SK-MEL-5 (cell line): ENCODE measurements around the gene FLVCR2. TPM values are rescaled to one million over a fixed set of nuclear protein-coding genes. Genes with fewer than 3 reads are reported as not detected.

Experiments used
- DNase-seq: peaks from one replicate; pipeline ENCODE4 v3.0.0-alpha.2; 2016; ENCODE audit warnings: low read depth, low spot score
- in situ Hi-C: cut with HindIII; loops from 2 replicates; pipeline ENCODE4 v1.10.0; 2016; ENCODE audit warnings: low sequenced_read_pairs, high pct_unique_total_duplicates, low pct_unique_long_range_greater_than_20kb
- total RNA-seq: library from RNA; depleted of rRNA; stranded (reverse); fragments of >200 nt; shearing (Covaris generic); gene quantifications from 2 replicates; pipeline ENCODE4 v1.2.3, GENCODE V29; 2014

The FLVCR2 gene
- total RNA-seq, 1 experiment from 2014 or later = 2.6 TPM

GRCh38 chr14:75609116-75609515 is 30.7 kb downstream of the FLVCR2 start:
- in situ Hi-C loops = no loop called here
- no peak for DNase-seq

GRCh38 chr14:75609606-75610475 is 31.4 kb downstream of the FLVCR2 start:
- DNase-seq = no peak
- in situ Hi-C loops = no loop called here

DNA sequence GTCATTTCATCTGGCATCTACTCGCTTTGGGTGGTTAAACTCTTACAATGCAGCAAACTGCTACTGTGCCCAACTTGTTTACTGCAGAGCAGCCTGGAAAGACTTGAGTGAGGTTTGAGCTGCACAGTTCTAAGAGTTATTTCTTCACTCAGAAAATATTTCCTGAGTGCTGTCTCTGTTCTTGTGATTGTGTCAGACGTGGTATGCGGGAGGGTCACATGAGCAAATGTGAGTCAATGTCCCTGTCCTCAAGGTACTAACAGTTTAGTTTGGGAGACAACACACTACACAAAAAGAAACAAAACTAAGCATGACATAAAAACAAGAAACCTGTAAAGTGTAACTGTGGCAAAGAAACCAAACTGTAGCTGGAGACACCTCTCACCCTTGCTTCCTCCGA is 32.4 kb downstream of the FLVCR2 start:
- DNase-seq = no peak
- in situ Hi-C loops = no loop called here

DNA sequence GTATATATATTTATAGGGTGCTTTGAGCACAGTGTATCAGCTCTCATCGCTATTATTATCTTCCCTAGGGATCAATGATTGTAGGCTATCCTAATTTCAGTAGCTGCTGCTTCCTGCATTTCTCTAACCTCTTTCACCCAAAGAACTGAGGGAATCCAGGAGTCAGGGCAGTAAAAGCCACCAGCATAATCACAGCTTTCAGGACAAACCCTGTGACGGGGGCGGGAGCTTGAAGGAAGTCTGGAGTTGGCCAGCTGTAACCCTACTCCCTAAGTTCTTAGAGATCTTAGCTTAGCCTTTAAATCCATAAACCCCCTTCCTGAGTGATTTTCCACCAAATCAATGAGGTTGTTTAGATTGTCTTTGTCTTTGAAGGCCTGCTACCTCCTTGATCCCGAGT is 33.7 kb downstream of the FLVCR2 start:
- in situ Hi-C loops = no loop called here

DNA sequence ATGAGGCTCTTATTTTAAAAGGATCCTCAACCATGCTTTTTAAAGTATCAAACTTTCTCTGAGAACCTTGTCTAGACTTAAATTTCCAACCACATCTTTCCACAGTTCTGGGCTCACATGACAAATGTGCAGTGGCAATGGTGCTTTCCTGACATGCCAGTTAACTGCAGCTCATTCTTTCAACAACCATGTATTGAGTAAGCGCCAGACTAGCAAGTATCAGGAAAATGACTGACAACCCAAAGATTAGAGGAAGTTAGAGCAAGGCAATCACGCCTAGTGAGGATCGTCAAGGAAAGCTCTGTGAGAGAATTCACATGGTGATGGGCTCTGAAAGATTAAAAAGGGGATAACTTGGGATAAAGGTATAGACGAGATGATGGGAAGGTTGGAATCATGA is 35.8 kb downstream of the FLVCR2 start:
- DNase-seq = no peak
- in situ Hi-C loops = no loop called here

More for the DNA sequence above, 33.7 kb downstream of the FLVCR2 start:
- DNase-seq = no peak

DNA sequence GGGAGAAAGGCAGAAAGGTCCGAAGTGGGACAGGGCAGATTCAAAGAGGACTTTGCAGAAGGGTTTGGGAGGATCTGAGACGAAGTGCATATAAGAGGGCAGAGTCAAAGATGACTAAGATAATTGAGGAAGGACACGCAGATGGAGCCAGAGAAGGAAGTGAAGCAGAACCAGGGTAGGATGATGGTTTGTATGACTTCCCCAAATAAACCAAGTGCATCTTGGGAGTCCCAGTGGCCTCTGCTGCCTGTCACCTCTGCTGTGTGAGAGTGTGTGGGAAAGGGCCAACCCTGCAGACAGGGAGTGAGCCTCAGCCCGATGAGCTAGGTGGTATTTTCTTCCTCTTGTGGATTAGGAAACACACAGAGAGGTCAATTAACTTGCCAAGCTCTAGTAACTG is 36.8 kb downstream of the FLVCR2 start:
- in situ Hi-C loops = no loop called here
- no peak for DNase-seq

DNA sequence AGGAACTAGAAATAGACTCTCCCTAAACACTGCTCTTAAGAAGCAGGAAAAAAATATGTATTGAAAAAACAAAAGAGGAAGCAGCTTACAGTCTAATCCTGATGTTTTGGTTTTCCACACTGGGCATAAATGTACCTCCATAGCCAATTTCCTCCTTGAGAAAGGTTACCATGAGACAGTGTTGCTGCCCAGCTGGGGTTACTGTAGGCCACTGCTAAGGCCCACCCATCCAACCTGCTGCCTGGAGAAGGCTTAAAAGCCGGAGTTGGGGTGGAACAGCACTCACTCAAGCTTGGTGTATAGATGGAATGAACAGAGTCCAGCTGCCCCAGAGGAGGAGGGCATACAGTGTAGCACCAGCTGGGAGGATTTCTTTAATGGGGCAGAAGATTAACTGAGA is 41.1 kb downstream of the FLVCR2 start:
- DNase-seq = no peak
- in situ Hi-C loops = no loop called here

DNA sequence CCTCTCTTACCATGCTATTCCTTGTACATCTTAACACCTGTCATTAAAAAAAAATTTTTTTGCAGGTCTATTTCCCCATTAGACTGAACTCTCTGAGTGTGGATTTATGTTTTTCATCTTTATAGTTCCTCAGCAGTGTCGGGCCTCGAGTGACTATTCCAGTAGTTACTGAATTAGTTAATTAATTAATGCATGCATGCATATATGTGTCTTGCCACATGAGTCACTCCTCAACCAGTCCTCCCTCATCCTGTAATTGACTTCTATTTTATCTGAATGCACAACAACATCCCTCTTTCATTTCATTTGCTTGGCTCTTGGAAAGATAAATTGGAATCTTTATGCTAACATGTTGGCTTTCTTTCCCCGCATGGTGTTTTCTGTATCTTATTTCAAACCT is 46.6 kb downstream of the FLVCR2 start:
- in situ Hi-C loops = no loop called here

GRCh38 chr14:75626396-75626795 is 48.0 kb downstream of the FLVCR2 start:
- in situ Hi-C loops = no loop called here
- no peak for DNase-seq

More for the DNA sequence above, 46.6 kb downstream of the FLVCR2 start:
- DNase-seq = no peak

GRCh38 chr14:75626863-75627262 is 48.4 kb downstream of the FLVCR2 start:
- no peak for DNase-seq
- in situ Hi-C loops = no loop called here

- in situ Hi-C loops = no loop called here
- DNase-seq = no peak
These were observed 49.0 kb downstream of the FLVCR2 start for GRCh38 chr14:75627406-75627805.

DNA sequence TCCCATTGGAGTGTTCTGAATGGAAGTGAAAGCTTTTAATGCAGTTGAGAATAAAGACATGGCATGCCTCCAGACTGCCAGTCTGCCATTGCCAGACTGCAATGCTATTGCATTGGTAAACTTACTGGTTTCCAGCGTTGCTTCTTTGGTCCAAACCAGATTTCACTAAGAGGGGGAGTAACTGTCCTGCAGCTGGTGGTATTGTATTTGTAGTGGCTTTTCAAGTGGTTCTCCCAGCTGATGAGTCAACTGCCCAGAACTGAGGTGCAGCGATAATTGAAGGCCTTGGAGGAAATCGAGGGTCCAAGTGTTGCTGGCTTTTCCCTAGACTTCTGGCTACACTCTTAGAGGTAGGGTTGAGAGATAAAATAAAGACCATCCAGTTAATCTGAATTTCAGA is 50.4 kb downstream of the FLVCR2 start:
- no peak for DNase-seq
- in situ Hi-C loops = no loop called here

DNA sequence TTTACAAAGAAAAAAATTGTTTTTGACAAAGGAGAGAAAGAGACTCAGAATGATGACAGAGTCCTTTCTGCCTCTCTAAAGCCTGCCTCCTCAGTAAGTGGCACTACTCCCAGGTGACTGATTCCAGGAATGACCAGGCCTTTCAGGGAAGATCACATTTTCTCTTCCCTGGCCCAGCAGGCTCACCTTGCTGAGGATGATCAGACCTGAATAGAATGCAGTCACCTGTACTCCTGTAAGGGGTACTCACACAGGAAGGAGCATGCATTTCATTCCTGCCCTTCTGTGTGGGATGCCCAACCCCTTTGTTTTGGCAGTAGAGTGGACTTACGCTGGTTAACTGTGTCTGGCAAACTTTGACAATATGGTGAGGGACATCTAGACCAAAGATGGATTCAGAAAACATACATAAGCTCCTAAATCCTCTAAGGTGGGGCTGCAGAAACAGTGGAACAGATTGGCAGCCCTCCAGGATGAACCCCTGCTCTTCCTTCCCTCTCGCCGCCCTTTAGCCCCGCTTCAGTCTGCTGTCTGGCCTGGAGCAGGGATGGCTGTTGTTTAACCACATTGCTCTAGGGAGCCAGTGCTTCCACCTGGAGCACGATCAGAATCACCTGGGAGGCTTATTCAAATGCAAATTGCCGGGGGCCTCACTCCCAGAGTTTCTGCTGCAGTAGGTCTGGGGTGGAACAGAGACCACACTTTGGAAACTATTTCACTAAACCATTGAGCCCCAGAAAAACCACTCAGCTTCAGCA is 52.5 kb downstream of the FLVCR2 start:
- in situ Hi-C loops = no loop called here
- DNase-seq = no peak

DNA sequence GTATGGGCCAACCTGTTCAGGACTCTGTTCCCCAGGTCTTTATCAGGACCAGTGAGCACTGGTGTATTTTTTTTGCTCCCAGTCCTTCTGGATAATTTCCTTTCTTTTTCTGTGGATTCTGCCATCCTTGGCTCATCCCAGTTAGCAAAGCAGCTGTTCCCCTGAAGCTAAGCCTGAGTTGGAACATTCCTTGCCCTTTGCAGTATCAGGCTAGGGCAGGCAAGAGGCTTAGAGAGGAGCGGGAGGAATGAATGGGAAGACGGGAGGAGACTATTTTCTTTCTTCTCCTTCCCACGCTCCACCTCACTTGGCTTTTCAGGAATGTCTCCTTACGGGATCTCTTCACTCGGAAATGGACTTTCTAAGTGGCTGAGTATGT is 53.0 kb downstream of the FLVCR2 start:
- in situ Hi-C loops = no loop called here
- no peak for DNase-seq

GRCh38 chr14:75634848-75635247 is 56.4 kb downstream of the FLVCR2 start:
- in situ Hi-C loops = no loop called here
- DNase-seq = no peak

GRCh38 chr14:75636100-75636692 is 57.8 kb downstream of the FLVCR2 start:
- in situ Hi-C loops = no loop called here

GRCh38 chr14:75640876-75641275 is 62.5 kb downstream of the FLVCR2 start:
- no peak for DNase-seq
- in situ Hi-C loops = no loop called here

More at GRCh38 chr14:75636100-75636692, 57.8 kb downstream of the FLVCR2 start:
- DNase-seq = peak; percentile 47

GRCh38 chr14:75643985-75644384 is 65.6 kb downstream of the FLVCR2 start:
- DNase-seq = no peak
- in situ Hi-C loops = no loop called here
